H1 (cell line): ENCODE results near the gene SEZ6L. TPM values are rescaled to one million over a fixed set of nuclear protein-coding genes. Genes with fewer than 3 reads are reported as not detected.

Experiments
- CTCF ChIA-PET: fragments of 300-600 bp; sonication (Branson Sonifier 250); formaldehyde crosslinking; loops from one replicate; lab custom pipeline; 2021; ENCODE audit not compliant: partially characterized antibody; lab: Charles Lee
- POLR2A ChIA-PET: fragments of 300-600 bp; sonication (Branson Sonifier 250); formaldehyde crosslinking; loops from one replicate; lab custom pipeline; 2021; ENCODE audit warnings: inconsistent platforms; ENCODE audit not compliant: partially characterized antibody; lab: Charles Lee
- DNase-seq, 2 experiments: peaks; one replicate each; pipeline versions ENCODE4 v3.0.0 to v3.0.0-alpha.2; 2010 to 2022; ENCODE audit warnings: low spot score in 2 of 2, low read depth in 1 of 2, mixed read lengths in 1 of 2
- FAIRE-seq: peaks from 2 replicates; lab custom pipeline; 2011; peaks lifted over from hg19 to GRCh38; lab: Jason Lieb, UNC
- H2AFZ ChIP-seq: 2 replicates; pipeline ENCODE4 v1.8.1; 2012; ENCODE audit warnings: low read length, inconsistent platforms
- H2AK5ac ChIP-seq: 2 replicates; pipeline ENCODE4 v1.6.1; 2013; ENCODE audit warnings: low read depth, low read length
- H2BK120ac ChIP-seq: replicated peaks from 2 replicates; pipeline ENCODE3; 2013; ENCODE audit warnings: low read depth, low read length, inconsistent platforms
- H2BK12ac ChIP-seq: 2 replicates; pipeline ENCODE4 v1.6.1; 2013; ENCODE audit warnings: low read depth, low read length
- H2BK15ac ChIP-seq: 2 replicates; pipeline ENCODE4 v1.6.1; 2013; ENCODE audit warnings: low read length
- H2BK20ac ChIP-seq: 2 replicates; pipeline ENCODE4 v1.6.1; 2013; ENCODE audit warnings: low read length
- H2BK5ac ChIP-seq: 2 replicates; pipeline ENCODE4 v1.6.1; 2013; ENCODE audit warnings: low read depth, low read length
- H3K14ac ChIP-seq: 2 replicates; pipeline ENCODE4 v1.6.1; 2013; ENCODE audit warnings: inconsistent platforms; ENCODE audit not compliant: insufficient read length
- H3K18ac ChIP-seq: 2 replicates; pipeline ENCODE4 v1.6.1; 2013; ENCODE audit warnings: low read length; ENCODE audit errors: extremely low read depth
- H3K23ac ChIP-seq: 2 replicates; pipeline ENCODE4 v1.6.1; 2013; ENCODE audit warnings: inconsistent platforms; ENCODE audit not compliant: insufficient read length
- H3K23me2 ChIP-seq: 2 replicates; pipeline ENCODE4 v1.6.1; 2013; ENCODE audit warnings: low read depth, low read length
- H3K27ac ChIP-seq: 2 replicates; pipeline ENCODE4 v1.6.1; 2011; ENCODE audit warnings: low read depth, low read length, inconsistent platforms
- H3K27me3 ChIP-seq, 4 experiments: replicated peaks in 1 of 4; 1 replicate in 1 of 4; 2 replicates in 3 of 4; pipeline versions ENCODE4 v1.6.1 to v1.8.1; 2011 to 2013; ENCODE audit warnings: low read length in 3 of 4, mild to moderate bottlenecking in 3 of 4, inconsistent platforms in 2 of 4, mixed read lengths in 2 of 4, moderate library complexity in 1 of 4; ENCODE audit not compliant: control insufficient read depth in 3 of 4, insufficient read depth in 3 of 4; ENCODE audit errors: extremely low read depth in 1 of 4
- H3K36me3 ChIP-seq, 4 experiments: 2 replicates each; pipeline versions ENCODE4 v1.6.1 to v1.8.1; 2011 to 2013; ENCODE audit warnings: mild to moderate bottlenecking in 4 of 4, low read length in 3 of 4, moderate library complexity in 2 of 4, control low read depth in 1 of 4, inconsistent platforms in 1 of 4; ENCODE audit not compliant: insufficient read depth in 4 of 4, control insufficient read depth in 2 of 4
- H3K4ac ChIP-seq: replicated peaks from 2 replicates; pipeline ENCODE3; 2013; ENCODE audit warnings: low read length, low read depth, mixed read lengths, inconsistent platforms; ENCODE audit not compliant: insufficient read length
- H3K4me1 ChIP-seq, 4 experiments: replicated peaks in 1 of 4; 1 replicate in 1 of 4; 2 replicates in 3 of 4; pipeline versions ENCODE4 v1.6.1 to v1.8.1; 2011 to 2013; ENCODE audit warnings: low read length in 3 of 4, inconsistent platforms in 2 of 4, mixed read lengths in 1 of 4; ENCODE audit not compliant: insufficient read depth in 4 of 4, control insufficient read depth in 3 of 4
- H3K4me2 ChIP-seq, 2 experiments: 2 replicates each; pipeline versions ENCODE4 v1.6.1 to v1.8.1; 2011 to 2013; ENCODE audit warnings: low read depth in 2 of 2, low read length in 2 of 2, control low read depth in 1 of 2, inconsistent platforms in 1 of 2, mild to moderate bottlenecking in 1 of 2; ENCODE audit not compliant: insufficient read depth in 1 of 2
- H3K4me3 ChIP-seq, 4 experiments: fragments of 200-600, 300-600 bp in 1 of 4; sonication (generic), shearing (Covaris generic), sonication (Bioruptor Twin) in 1 of 4; 2 replicates each; pipeline versions ENCODE4 v1.5.1 to v1.8.1; 2011 to 2016; ENCODE audit warnings: low read length in 4 of 4, low read depth in 3 of 4, control low read depth in 2 of 4, inconsistent platforms in 2 of 4, mild to moderate bottlenecking in 2 of 4, mixed read lengths in 1 of 4, moderate library complexity in 1 of 4; ENCODE audit not compliant: insufficient read depth in 2 of 4; ENCODE audit errors: extremely low read depth in 1 of 4
- H3K56ac ChIP-seq: replicated peaks from 2 replicates; pipeline ENCODE3; 2013; ENCODE audit warnings: low read depth, mild to moderate bottlenecking, mixed read lengths, low read length, inconsistent platforms; ENCODE audit not compliant: insufficient read length
- H3K79me1 ChIP-seq: 2 replicates; pipeline ENCODE4 v1.6.1; 2013; ENCODE audit warnings: low read depth, low read length, control low read depth
- H3K79me2 ChIP-seq, 2 experiments: 2 replicates each; pipeline versions ENCODE4 v1.6.1 to v1.8.1; 2012 to 2013; ENCODE audit warnings: low read length in 2 of 2, mild to moderate bottlenecking in 2 of 2, inconsistent platforms in 1 of 2; ENCODE audit not compliant: insufficient read depth in 2 of 2, control insufficient read depth in 1 of 2
- H3K9ac ChIP-seq, 4 experiments: replicated peaks in 1 of 4; 1 replicate in 1 of 4; 2 replicates in 3 of 4; pipeline versions ENCODE4 v1.6.1 to v1.8.1; 2011 to 2013; ENCODE audit warnings: low read depth in 3 of 4, low read length in 3 of 4, control low read depth in 2 of 4, mild to moderate bottlenecking in 2 of 4, moderate library complexity in 2 of 4, inconsistent platforms in 1 of 4; ENCODE audit errors: extremely low read depth in 1 of 4
- H3K9me3 ChIP-seq, 2 experiments: 2 replicates each; pipeline versions ENCODE4 v1.6.1 to v1.8.1; 2012 to 2013; ENCODE audit warnings: mild to moderate bottlenecking in 2 of 2, moderate library complexity in 2 of 2, control low read depth in 1 of 2, inconsistent platforms in 1 of 2, low read depth in 1 of 2, low read length in 1 of 2, mixed read lengths in 1 of 2; ENCODE audit not compliant: insufficient read depth in 2 of 2
- H4K20me1 ChIP-seq, 2 experiments: replicated peaks in 1 of 2; 2 replicates each; pipeline versions ENCODE3 to v1.8.1; 2011 to 2013; ENCODE audit warnings: inconsistent platforms in 2 of 2, low read length in 2 of 2, mild to moderate bottlenecking in 1 of 2; ENCODE audit not compliant: insufficient read depth in 2 of 2, control insufficient read depth in 1 of 2
- H4K5ac ChIP-seq: 2 replicates; pipeline ENCODE4 v1.6.1; 2013; ENCODE audit warnings: low read length, low read depth, mixed read lengths, inconsistent platforms; ENCODE audit not compliant: insufficient read length
- H4K8ac ChIP-seq: 2 replicates; pipeline ENCODE4 v1.8.0; 2013; ENCODE audit warnings: mild to moderate bottlenecking, moderate library complexity, low read length, inconsistent platforms; ENCODE audit not compliant: insufficient read depth; ENCODE audit errors: extremely low read depth
- H4K91ac ChIP-seq: replicated peaks from 2 replicates; pipeline ENCODE3; 2013; ENCODE audit warnings: low read length, mixed read lengths, inconsistent platforms; ENCODE audit not compliant: insufficient read length
- BACH1 ChIP-seq: IDR thresholded peaks from 2 replicates; pipeline ENCODE4 v1.6.1; 2012; ENCODE audit warnings: low read length, improper control_type of control experiment
- HDAC2 ChIP-seq, 2 experiments: fragments of 300-600 bp in 1 of 2; sonication (generic) in 1 of 2; IDR thresholded peaks; 2 replicates each; pipeline ENCODE4 v1.6.1; 2011 to 2012; ENCODE audit warnings: low read depth in 2 of 2, low read length in 2 of 2, mild to moderate bottlenecking in 2 of 2, moderate library complexity in 2 of 2, borderline replicate concordance in 1 of 2, inconsistent platforms in 1 of 2
- KDM5A ChIP-seq: fragments of 200-600 bp; IDR thresholded peaks from 2 replicates; pipeline ENCODE4 v1.7.1; 2012; ENCODE audit warnings: mild to moderate bottlenecking, low read length, inconsistent platforms, mixed read lengths
- MAFK ChIP-seq: IDR thresholded peaks from 2 replicates; pipeline ENCODE4 v1.6.1; 2012; ENCODE audit warnings: low read depth, mild to moderate bottlenecking, improper control_type of control experiment, low read length
- SAP30 ChIP-seq: fragments of 300-600 bp; sonication (generic); IDR thresholded peaks from 2 replicates; pipeline ENCODE4 v1.7.1; 2012; ENCODE audit warnings: low read length, moderate library complexity, mild to moderate bottlenecking, inconsistent platforms; ENCODE audit not compliant: insufficient read depth, insufficient replicate concordance
- SP1 ChIP-seq: IDR thresholded peaks from 2 replicates; pipeline ENCODE4 v1.6.1; 2011; ENCODE audit warnings: low read depth, low read length
- TAF1 ChIP-seq: IDR thresholded peaks from 2 replicates; pipeline ENCODE4 v1.6.1; 2011; ENCODE audit warnings: mild to moderate bottlenecking, low read depth, low read length
- WGBS, 2 experiments: shearing (Covaris generic) in 1 of 2; methylation state at CpG; one replicate each; pipeline versions ENCODE4 v1.1.6 to v1.1.7; 2013 to 2015; ENCODE audit warnings: low lambda C conversion rate in 2 of 2, mixed read lengths in 2 of 2, inconsistent platforms in 1 of 2, low coverage in 1 of 2, missing lambda C conversion rate in 1 of 2; ENCODE audit not compliant: insufficient replicate concordance in 2 of 2, insufficient coverage in 1 of 2, insufficient read length in 1 of 2; ENCODE audit errors: extremely low coverage in 1 of 2, missing lambda C conversion rate in 1 of 2; 5-methylcytosine and 5-hydroxymethylcytosine counted together
- polyA plus RNA-seq, 7 experiments: library from polyadenylated mRNA; depleted of rRNA in 3 of 7; stranded (reverse) in 5 of 7; unstranded in 2 of 7; fragments of >200 nt in 5 of 7; fragments of 200-250 nt in 2 of 7; gene quantifications; 1 replicate in 5 of 7; 2 replicates in 1 of 7; 4 replicates in 1 of 7; pipeline versions ENCODE4 v1.2.1 to v1.2.3, GENCODE V29; 2011 to 2013; ENCODE audit warnings: missing spikeins in 2 of 7, mixed read lengths in 2 of 7
- total RNA-seq: library from RNA; stranded (reverse); fragmentation: NEBNext Ultra II Directional; extraction: Animal tissue kit (Norgen Biotek cat#: 25700); gene quantifications from 2 replicates; pipeline ENCODE4 v1.2.1, GENCODE V29; 2021

SEZ6L gene
- total and polyA plus RNA-seq, 2 of the 8 experiments (the other 6 are each of a cell fraction or from before 2014, with no cell fraction given) = 0.06 to 0.33 TPM

DNA sequence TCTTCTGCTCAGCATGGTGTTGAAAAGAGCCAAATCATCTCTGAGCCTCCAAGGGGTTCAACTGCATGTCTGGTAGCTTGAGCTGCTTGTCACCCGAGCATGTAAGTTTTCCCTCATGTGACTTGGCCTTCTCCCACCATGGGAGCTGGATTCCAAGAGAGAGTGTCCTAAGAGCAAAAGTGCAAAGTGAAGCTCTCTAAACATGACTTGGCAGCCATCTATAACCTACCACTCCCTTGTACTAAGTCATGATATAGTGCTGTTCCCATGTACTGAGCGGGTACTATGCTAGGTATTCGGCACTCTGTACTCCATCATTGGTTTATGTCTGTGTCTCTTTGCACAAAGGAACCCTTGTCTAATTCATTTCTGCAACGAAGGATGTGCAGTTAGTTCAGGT lies 19.1 kb downstream of the SEZ6L start:
- H3K27ac ChIP-seq = no peak overlapping the region
- no peaks in the 10 kb centered on the region for H4K20me1 ChIP-seq
- H3K79me2 ChIP-seq = no peaks in the 10 kb centered on the region
- no peak overlapping the region for H3K23ac ChIP-seq
- ChIA-PET POLR2A (interaction anchor here (1.4 kb wide), 1 partner anchor 9 kb away, joined by 5 read pairs; no protein-coding TSS in a partner anchor), CTCF (interaction anchor here (0.7 to 1.0 kb wide), 2 partner anchors 10 to 142 kb away, joined by 3 read pairs; no protein-coding TSS in a partner anchor)
- H3K56ac ChIP-seq = no peak overlapping the region
- H2AK5ac ChIP-seq = no peak overlapping the region
- no peak overlapping the region for H4K5ac ChIP-seq
- no peak overlapping the region for H3K9ac ChIP-seq
- H3K27me3 ChIP-seq = peaks cover 0 to 2% (median 0%) of the 10 kb centered on the region in 4 experiments; a peak in 2 of 7 replicates
- no peak overlapping the region for H3K18ac ChIP-seq
- no peak overlapping the region for H4K8ac ChIP-seq
- no peak overlapping the region for H3K4me3 ChIP-seq
- H2AFZ ChIP-seq = no peak overlapping the region
- H3K23me2 ChIP-seq = peaks cover 4% of the 10 kb centered on the region; the same call in 1 of the 2 replicates
- H3K9me3 ChIP-seq = no peaks in the 10 kb centered on the region
- no peaks in the 10 kb centered on the region for H3K79me1 ChIP-seq
- no peak overlapping the region for H2BK5ac ChIP-seq
- 87% methylated on average over 4 of the region's 4 CpGs; no CpG with 5 or more reads in 1 of the 2 experiments for WGBS, 2 experiments
- H2BK120ac ChIP-seq = no peak overlapping the region
- no peak overlapping the region for H2BK12ac ChIP-seq
- no peak overlapping the region for H3K4ac ChIP-seq
- no peaks in the 10 kb centered on the region for H3K4me1 ChIP-seq
- TF ChIP-seq SP1 = no peak
- no peak for TF ChIP-seq BACH1
- no peak for TF ChIP-seq HDAC2 (IDR thresholded peaks at IDR 0.05; ENCODE audit: borderline replicate concordance in 1 of 2, low read depth in 2 of 2, low read length in 2 of 2)
- TF ChIP-seq KDM5A = no peak
- TF ChIP-seq MAFK = no peak
- TF ChIP-seq TAF1 = no peak
- TF ChIP-seq SAP30 = no peak
- no peak overlapping the region for H2BK15ac ChIP-seq
- no peak for DNase-seq
- H2BK20ac ChIP-seq = no peak overlapping the region
- FAIRE-seq = no peak
- H3K36me3 ChIP-seq = no peaks in the 10 kb centered on the region
- H3K4me2 ChIP-seq = no peak overlapping the region
- no peak overlapping the region for H3K14ac ChIP-seq
- no peak overlapping the region for H4K91ac ChIP-seq
